ENCODE data around the gene MARCKSL1. TPM values are rescaled to one million over a fixed set of nuclear protein-coding genes. Genes with fewer than 3 reads are reported as not detected.

The MARCKSL1 gene
- total RNA-seq, 1 donor from 2014 or later: 465 TPM

GRCh38 chr1:32311709-32312393 lies 24.2 kb downstream of the MARCKSL1 start:
- no peaks in the 10 kb centered on the region for H3K27me3 Mint-ChIP-seq
- no peak overlapping the region for H3K4me3 Mint-ChIP-seq
- H3K27ac Mint-ChIP-seq: peak overlapping the region; percentile 57
- TF ChIP-seq CTCF (conservative IDR thresholded peaks at IDR 0.05): no peak
- peaks cover 30% of the 10 kb centered on the region for H3K4me1 Mint-ChIP-seq (ENCODE audit: unreplicated experiment)
- no peaks in the 10 kb centered on the region for H3K9me3 Mint-ChIP-seq
- H3K36me3 Mint-ChIP-seq: peaks cover 11% of the 10 kb centered on the region
- DNase-seq (ENCODE audit: extremely low spot score, unreplicated experiment): no peak

DNA sequence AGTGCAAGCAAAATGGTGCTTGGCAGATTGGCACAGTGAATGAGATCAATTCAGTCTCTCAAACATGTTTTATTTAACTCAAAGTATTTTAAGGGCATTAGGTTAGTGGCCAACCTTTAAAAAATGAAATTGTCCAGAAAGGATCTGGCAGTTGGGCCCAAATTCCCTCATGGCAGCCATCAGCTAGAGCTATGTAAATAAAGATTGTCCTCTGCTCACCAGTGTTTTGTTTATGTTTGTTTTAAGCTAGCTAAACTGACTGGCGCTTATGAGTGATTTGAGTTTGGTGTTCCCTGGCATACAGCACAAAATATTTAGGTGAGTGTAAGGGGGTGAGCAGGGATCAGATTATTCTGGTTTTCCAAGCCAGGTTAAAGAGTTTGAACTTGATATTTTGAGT lies 26.1 kb downstream of the MARCKSL1 start:
- Mint-ChIP-seq H3K27ac (no peak overlapping the region), H3K27me3 (no peaks in the 10 kb centered on the region), H3K4me3 (no peak overlapping the region), H3K36me3 (peaks cover 15% of the 10 kb centered on the region), H3K9me3 (no peaks in the 10 kb centered on the region), H3K4me1 (ENCODE audit: unreplicated experiment) (peaks cover 27% of the 10 kb centered on the region)
- no peak for DNase-seq (ENCODE audit: extremely low spot score, unreplicated experiment)
- no peak for TF ChIP-seq CTCF (conservative IDR thresholded peaks at IDR 0.05)

DNA sequence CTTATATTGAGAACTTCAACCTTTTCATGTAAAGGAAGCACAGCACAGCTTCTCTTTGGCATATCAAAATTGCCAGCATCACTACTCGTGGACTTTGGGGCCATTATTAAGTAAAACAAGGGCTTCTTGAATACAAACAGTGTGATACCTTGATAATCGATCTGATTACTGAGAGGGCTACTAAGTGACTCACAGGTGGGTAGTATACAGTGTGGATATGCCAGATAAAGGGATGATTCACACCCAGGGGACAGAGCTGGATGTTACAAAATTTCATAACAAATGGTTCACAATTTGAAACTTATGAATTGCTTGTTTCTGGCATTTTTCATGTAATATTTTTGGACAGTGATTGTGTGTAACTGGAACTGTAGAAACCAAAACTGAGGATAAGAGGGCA lies 28.7 kb downstream of the MARCKSL1 start:
- Mint-ChIP-seq H3K9me3 (peaks cover 4% of the 10 kb centered on the region), H3K4me3 (no peak overlapping the region), H3K36me3 (peaks cover 22% of the 10 kb centered on the region), H3K27me3 (no peaks in the 10 kb centered on the region), H3K4me1 (ENCODE audit: unreplicated experiment) (peaks cover 27% of the 10 kb centered on the region), H3K27ac (peak overlapping the region; percentile 7)
- TF ChIP-seq CTCF (conservative IDR thresholded peaks at IDR 0.05): no peak
- DNase-seq (ENCODE audit: extremely low spot score, unreplicated experiment): no peak

- no peak for DNase-seq (ENCODE audit: extremely low spot score, unreplicated experiment)
- H3K27me3 Mint-ChIP-seq: no peaks in the 10 kb centered on the region
- H3K4me1 Mint-ChIP-seq (ENCODE audit: unreplicated experiment): peaks cover 14% of the 10 kb centered on the region
- H3K27ac Mint-ChIP-seq: no peak overlapping the region
- peaks cover 31% of the 10 kb centered on the region for H3K36me3 Mint-ChIP-seq
- no peak overlapping the region for H3K4me3 Mint-ChIP-seq
- peaks cover 4% of the 10 kb centered on the region for H3K9me3 Mint-ChIP-seq
- no peak for TF ChIP-seq CTCF (conservative IDR thresholded peaks at IDR 0.05)
Observed at GRCh38 chr1:32305310-32305709, 30.7 kb downstream of the MARCKSL1 start.

- Mint-ChIP-seq H3K4me3 (no peak overlapping the region), H3K9me3 (peaks cover 4% of the 10 kb centered on the region), H3K36me3 (peaks cover 31% of the 10 kb centered on the region), H3K27me3 (no peaks in the 10 kb centered on the region), H3K27ac (no peak overlapping the region), H3K4me1 (ENCODE audit: unreplicated experiment) (peaks cover 7% of the 10 kb centered on the region)
- DNase-seq (ENCODE audit: extremely low spot score, unreplicated experiment): no peak
- no peak for TF ChIP-seq CTCF (conservative IDR thresholded peaks at IDR 0.05)
Observed at GRCh38 chr1:32303997-32304622, 31.9 kb downstream of the MARCKSL1 start.

Data from type B pancreatic cell (in vitro differentiated cells).